HCT116 (cell line): ENCODE data around the gene TCTA. TPM values are rescaled to one million over a fixed set of nuclear protein-coding genes. Genes with fewer than 3 reads are reported as not detected.

Experiments
- ATAC-seq: fragments of 200-7000 bp; cut with Tn5 transposase; 2 replicates; pipeline ENCODE4 v1.9.1; 2020; ENCODE audit warnings: mild to moderate bottlenecking, moderate library complexity
- BruUV-seq: library from RNA; stranded (reverse); fragments of 400-500 nt; replicated peaks from 2 replicates; lab custom pipeline; 2021; lab: Mats Ljungman, UMichigan
- CTCF ChIA-PET: fragments of 300-600 bp; sonication (Branson Sonifier 250); formaldehyde crosslinking; loops from one replicate; lab custom pipeline; 2021; ENCODE audit warnings: antibody characterized with exemption; lab: Charles Lee
- POLR2A ChIA-PET: fragments of 300-600, 350-600 bp; sonication (Branson Sonifier 250); formaldehyde crosslinking; loops from one replicate; lab custom pipeline; 2021; ENCODE audit warnings: antibody characterized with exemption; lab: Charles Lee
- RAD21 ChIA-PET, 2 experiments: fragments of 300-600 bp; sonication (Branson Sonifier 250); formaldehyde crosslinking; loops; one replicate each; lab custom pipeline; 2023; ENCODE audit warnings: low total read pairs in 2 of 2; ENCODE audit not compliant: uncharacterized antibody in 2 of 2, unreplicated experiment in 2 of 2, low non-redundant PET in 1 of 2; lab: Charles Lee
- DNase-seq: peaks from one replicate; pipeline ENCODE4 v3.0.0-alpha.2; 2010; ENCODE audit warnings: low read depth, low spot score
- H2AFZ ChIP-seq: fragments of 200-600 bp; shearing (Covaris generic), sonication (generic); 2 replicates; pipeline ENCODE4 v1.6.1; 2017; ENCODE audit warnings: low read depth, mixed run types, mixed read lengths, antibody characterized with exemption, low read length; ENCODE audit not compliant: poor library complexity, severe bottlenecking
- H3K27ac ChIP-seq: 2 replicates; pipeline ENCODE4 v1.5.1; 2012; ENCODE audit warnings: low read depth, low read length
- H3K27me3 ChIP-seq: fragments of 200-600 bp; sonication (generic); 2 replicates; pipeline ENCODE4 v1.6.1; 2016; ENCODE audit warnings: mixed run types, low read length, mixed read lengths; ENCODE audit not compliant: insufficient read depth
- H3K36me3 ChIP-seq, 2 experiments: fragments of 200-500 bp in 1 of 2; fragments of 200-600 bp in 1 of 2; sonication (Bioruptor generic) in 1 of 2; sonication (generic) in 1 of 2; 2 replicates each; pipeline versions ENCODE4 v1.5.1 to v1.6.1; 2014 to 2016; ENCODE audit warnings: low read length in 2 of 2, inconsistent platforms in 1 of 2, mixed read lengths in 1 of 2, mixed run types in 1 of 2; ENCODE audit not compliant: insufficient read depth in 2 of 2, control insufficient read depth in 1 of 2
- H3K4me1 ChIP-seq, 2 experiments: fragments of 200-600 bp in 1 of 2; sonication (generic) in 1 of 2; 2 replicates each; pipeline versions ENCODE4 v1.5.1 to v1.6.1; 2012 to 2017; ENCODE audit warnings: low read length in 2 of 2, inconsistent platforms in 1 of 2, mild to moderate bottlenecking in 1 of 2, mixed read lengths in 1 of 2, mixed run types in 1 of 2, moderate library complexity in 1 of 2; ENCODE audit not compliant: insufficient read depth in 2 of 2, control insufficient read depth in 1 of 2
- H3K4me2 ChIP-seq: fragments of 200-600 bp; sonication (generic); 2 replicates; pipeline ENCODE4 v1.6.1; 2017; ENCODE audit warnings: mixed run types, low read length, mixed read lengths
- H3K4me3 ChIP-seq, 2 experiments: fragments of 200-600 bp in 1 of 2; sonication (generic) in 1 of 2; replicated peaks in 1 of 2; 2 replicates each; pipeline ENCODE4 v1.5.1; 2011 to 2016; ENCODE audit warnings: low read length in 2 of 2, control low read depth in 1 of 2, low read depth in 1 of 2, mild to moderate bottlenecking in 1 of 2, mixed read lengths in 1 of 2, mixed run types in 1 of 2
- H3K79me2 ChIP-seq: fragments of 200-600 bp; sonication (generic); 2 replicates; pipeline ENCODE4 v1.6.1; 2017; ENCODE audit warnings: mild to moderate bottlenecking, mixed run types, low read length, moderate library complexity, mixed read lengths; ENCODE audit not compliant: insufficient read depth
- H3K9ac ChIP-seq: fragments of 200-600 bp; sonication (generic); 2 replicates; pipeline ENCODE4 v1.6.1; 2016; ENCODE audit warnings: low read length, mixed read lengths
- H3K9me2 ChIP-seq: fragments of 200-600 bp; sonication (generic), shearing (Covaris generic); 2 replicates; pipeline ENCODE4 v1.6.1; 2017; ENCODE audit warnings: mixed run types, mild to moderate bottlenecking, moderate library complexity; ENCODE audit not compliant: insufficient read depth
- H3K9me3 ChIP-seq, 2 experiments: fragments of 200-500 bp in 1 of 2; fragments of 200-600 bp in 1 of 2; sonication (Bioruptor generic) in 1 of 2; sonication (generic) in 1 of 2; 2 replicates each; pipeline ENCODE4 v1.6.1; 2014 to 2017; ENCODE audit warnings: low read length in 2 of 2, mixed read lengths in 2 of 2, inconsistent platforms in 1 of 2, low read depth in 1 of 2, mild to moderate bottlenecking in 1 of 2, mixed run types in 1 of 2, moderate library complexity in 1 of 2; ENCODE audit not compliant: control insufficient read depth in 1 of 2, insufficient read depth in 1 of 2
- H4K20me1 ChIP-seq: fragments of 200-600 bp; sonication (generic), shearing (Covaris generic); 2 replicates; pipeline ENCODE4 v1.6.1; 2017; ENCODE audit warnings: mixed run types, mild to moderate bottlenecking, moderate library complexity; ENCODE audit not compliant: insufficient read depth
- EZH2 ChIP-seq: fragments of 200-600 bp; sonication (generic); IDR thresholded peaks from 2 replicates; pipeline ENCODE4 v1.6.1; 2017; ENCODE audit warnings: antibody characterized with exemption, mixed run types
- REST ChIP-seq: IDR thresholded peaks from 2 replicates; pipeline ENCODE4 v1.6.1; 2012; ENCODE audit warnings: low read depth
- SIN3A ChIP-seq: IDR thresholded peaks from 2 replicates; pipeline ENCODE4 v1.6.1; 2012; ENCODE audit warnings: low read depth
- ZFX ChIP-seq: fragments of 450-650 bp; IDR thresholded peaks from 2 replicates; pipeline ENCODE4 v1.6.1; 2017
- intact Hi-C: fragments of 100-400 bp; cut with micrococcal nuclease; formaldehyde crosslinking; loops from 2 replicates; pipeline ENCODE4 v1.10.0; 2022
- total RNA-seq: library from RNA; stranded (reverse); gene quantifications from one replicate; pipeline ENCODE4 v1.2.1, GENCODE V29; 2021; ENCODE audit not compliant: unreplicated experiment

Gene TCTA
- total RNA-seq, 1 experiment from 2014 or later: 11.9 TPM

GRCh38 chr3:49412632-49413337, 562 bp downstream of the TCTA start:
- ChIA-PET CTCF (interaction anchor here (0.9 to 1.7 kb wide), 3 partner anchors 8 to 37 kb away, joined by 3 to 4 read pairs (median 3); partner anchors contain the start of gene NICN1), RAD21 (no interaction called here), POLR2A (interaction anchor here (0.6 to 2.3 kb wide), 3 partner anchors 8 to 814 kb away, joined by 3 to 13 read pairs (median 9); partner anchors contain the start of gene USP4)
- DNase-seq: no peak
- peaks cover 23% of the 10 kb centered on the region; the same call in 1 of the 2 replicates for H4K20me1 ChIP-seq
- H3K4me2 ChIP-seq: peak overlapping the region; percentile 99
- no peaks in the 10 kb centered on the region for H3K9me3 ChIP-seq
- H3K36me3 ChIP-seq: peaks cover 0 to 17% of the 10 kb centered on the region in 2 experiments; a peak in 1 of 4 replicates
- no peak for ATAC-seq
- H3K27me3 ChIP-seq: no peaks in the 10 kb centered on the region
- TF ChIP-seq EZH2 (no peak), ZFX (0 out of 2 replicates have a peak, but pooled peaks have one; percentile 10)
- intact Hi-C loops: loop anchor here (1.0 to 2.0 kb wide), 2 partner anchors 54 to 72 kb away; partner anchors contain the start of genes GPX1 and USP4
- H2AFZ ChIP-seq: no peak overlapping the region
- no peaks in the 10 kb centered on the region for H3K9me2 ChIP-seq
- H3K4me3 ChIP-seq: peak overlapping the region; percentile 94 to 95
- peaks cover 57% of the 10 kb centered on the region for H3K79me2 ChIP-seq
- no TSS peak for BruUV-seq
- H3K4me1 ChIP-seq: peaks cover 25 to 58% of the 10 kb centered on the region in 2 experiments; a peak in 3 of 4 replicates
- H3K9ac ChIP-seq: peak overlapping the region; percentile 98
- peak overlapping the region; percentile 81 for H3K27ac ChIP-seq

GRCh38 chr3:49413338-49413734, 1.1 kb downstream of the TCTA start:
- DNase-seq: no peak
- H3K4me2 ChIP-seq: peak overlapping the region; percentile 99
- POLR2A ChIA-PET: no interaction called here
- intact Hi-C loops: loop anchor here (2.0 kb wide), 1 partner anchor 55 kb away; the partner anchor contains the start of gene GPX1
- H3K9me3 ChIP-seq: no peaks in the 10 kb centered on the region
- peak overlapping the region; percentile 98 for H3K9ac ChIP-seq
- peaks cover 0 to 17% of the 10 kb centered on the region in 2 experiments; a peak in 1 of 4 replicates for H3K36me3 ChIP-seq
- H3K27ac ChIP-seq: peak overlapping the region; percentile 81
- CTCF ChIA-PET: interaction anchor here (1.2 kb wide), 2 partner anchors 16 to 36 kb away, joined by 3 read pairs; partner anchors contain the start of gene NICN1
- no peak for TF ChIP-seq SIN3A
- TF ChIP-seq REST: no peak
- H3K79me2 ChIP-seq: peaks cover 51% of the 10 kb centered on the region
- no TSS peak for BruUV-seq
- peak overlapping the region; percentile 94 to 95 for H3K4me3 ChIP-seq
- peaks cover 18% of the 10 kb centered on the region; the same call in 1 of the 2 replicates for H4K20me1 ChIP-seq
- H3K9me2 ChIP-seq: no peaks in the 10 kb centered on the region
- RAD21 ChIA-PET: no interaction called here
- ATAC-seq: no peak
- no peak overlapping the region for H2AFZ ChIP-seq
- no peaks in the 10 kb centered on the region for H3K27me3 ChIP-seq
- peaks cover 23 to 58% of the 10 kb centered on the region in 2 experiments; a peak in 3 of 4 replicates for H3K4me1 ChIP-seq
